HepG2 (cell line): ENCODE measurements around the gene SMARCB1. TPM values are rescaled to one million over a fixed set of nuclear protein-coding genes. Genes with fewer than 3 reads are reported as not detected.

Experiments
- ARID2 ChIP-seq: sonication (generic); formaldehyde crosslinking; IDR thresholded peaks from 2 replicates; pipeline ENCODE4 v1.8.1; 2022; ENCODE audit warnings: mild to moderate bottlenecking, missing genetic modification reagents, borderline replicate concordance
- ARID5B ChIP-seq: IDR thresholded peaks from 2 replicates; pipeline ENCODE4 v1.4.0; 2020; ENCODE audit warnings: mild to moderate bottlenecking, missing genetic modification reagents
- CBFB ChIP-seq: sonication (generic); formaldehyde crosslinking; IDR thresholded peaks from 2 replicates; pipeline ENCODE4 v1.4.0; 2020; ENCODE audit warnings: missing genetic modification reagents
- DMTF1 ChIP-seq: sonication (generic); formaldehyde crosslinking; IDR thresholded peaks from 2 replicates; pipeline ENCODE4 v1.4.0; 2020; ENCODE audit warnings: mild to moderate bottlenecking, missing genetic modification reagents
- FOXO4 ChIP-seq: sonication (generic); formaldehyde crosslinking; conservative IDR thresholded peaks from 2 replicates; pipeline ENCODE4 v1.8.1; 2023; ENCODE audit warnings: missing genetic modification reagents
- HOMEZ ChIP-seq: IDR thresholded peaks from 2 replicates; pipeline ENCODE4 v1.6.1; 2016; ENCODE audit warnings: low read depth
- NFRKB ChIP-seq: fragments of 450-650 bp; IDR thresholded peaks from 2 replicates; pipeline ENCODE4 v1.6.1; 2017
- PAX8 ChIP-seq: sonication (generic); formaldehyde crosslinking; IDR thresholded peaks from 2 replicates; pipeline ENCODE4 v1.8.0; 2022; ENCODE audit warnings: mild to moderate bottlenecking, missing genetic modification reagents, borderline replicate concordance
- PHF20 ChIP-seq: sonication (generic); formaldehyde crosslinking; IDR thresholded peaks from 2 replicates; pipeline ENCODE4 v1.5.0; 2020; ENCODE audit warnings: mild to moderate bottlenecking, missing genetic modification reagents
- POGK ChIP-seq: sonication (generic); formaldehyde crosslinking; conservative IDR thresholded peaks from 2 replicates; pipeline ENCODE4 v1.8.0; 2022; ENCODE audit warnings: mild to moderate bottlenecking, moderate library complexity, missing genetic modification reagents
- SYNCRIP ChIP-seq: fragments of 200-400 bp; formaldehyde crosslinking; IDR thresholded peaks from 2 replicates; pipeline ENCODE4 v1.6.1; 2018; ENCODE audit warnings: mild to moderate bottlenecking, low read depth, low read length; ENCODE audit not compliant: insufficient read depth
- ZNF33B ChIP-seq: sonication (generic); formaldehyde crosslinking; IDR thresholded peaks from 2 replicates; pipeline ENCODE4 v1.5.1; 2020; ENCODE audit warnings: mild to moderate bottlenecking, missing genetic modification reagents
- ZNF607 ChIP-seq: sonication (generic); formaldehyde crosslinking; IDR thresholded peaks from 2 replicates; pipeline ENCODE4 v1.5.1; 2020; ENCODE audit warnings: missing genetic modification reagents, mild to moderate bottlenecking, borderline replicate concordance
- polyA plus RNA-seq, 8 experiments: library from polyadenylated mRNA; depleted of rRNA in 3 of 8; stranded (reverse) in 7 of 8; unstranded in 1 of 8; fragments of >200 nt; fragmentation: Illumina TruSeq in 4 of 8; extraction: Trizol in 4 of 8; gene quantifications; 2 replicates each; pipeline versions ENCODE4 v1.2.1 to v1.2.3, GENCODE V29; 2011 to 2016; ENCODE audit warnings: low read depth in 4 of 8, missing spikeins in 1 of 8, mixed read lengths in 1 of 8; ENCODE audit not compliant: insufficient read depth in 1 of 8
- total RNA-seq, 5 experiments: library from RNA; depleted of rRNA; stranded (reverse); fragments of >200 nt; fragmentation: Illumina TruSeq; extraction: Trizol; gene quantifications; 2 replicates each; pipeline ENCODE4 v1.2.3, GENCODE V29; 2016; ENCODE audit warnings: low read depth in 1 of 5

The SMARCB1 gene
- total and polyA plus RNA-seq, 2 of the 13 experiments (the other 11 are each of a cell fraction or from before 2014, with no cell fraction given): 74.0 to 166 TPM

- TF ChIP-seq ZNF607 (CRISPR knock-in tag) (peak; percentile 75; the same call in 1 of the 2 replicates), HOMEZ (CRISPR knock-in tag) (no peak), POGK (CRISPR knock-in tag) (peak; percentile 79), PHF20 (CRISPR knock-in tag) (0 out of 2 replicates have a peak, but pooled peaks have one; percentile 28), ARID5B (CRISPR knock-in tag) (peak; percentile 54; the same call in 1 of the 2 replicates), CBFB (CRISPR knock-in tag) (0 out of 2 replicates have a peak, but pooled peaks have one; percentile 32), SYNCRIP (no peak), NFRKB (no peak), DMTF1 (CRISPR knock-in tag) (no peak), FOXO4 (no peak), ARID2 (CRISPR knock-in tag) (no peak), PAX8 (CRISPR knock-in tag) (no peak), ZNF33B (CRISPR knock-in tag) (no peak)
Measured at GRCh38 chr22:23849009-23850006, 62.5 kb downstream of the SMARCB1 start (continued).
